Activated CD4-positive, alpha-beta T cell treated with anti-CD3 and anti-CD28 coated beads, Interleukin-2, amount 10 ng/mL, durations not matched to agents 7 days and 5 days (primary cell): ENCODE data around the gene SEPTIN11. TPM values are rescaled to one million over a fixed set of nuclear protein-coding genes. Genes with fewer than 3 reads are reported as not detected.

ENCODE experiments used
- CTCF ChIA-PET: fragments of 350-600 bp; sonication (Branson Sonifier 250); formaldehyde crosslinking; loops from one replicate; lab custom pipeline; 2021; ENCODE audit warnings: antibody characterized with exemption; lab: Charles Lee
- POLR2A ChIA-PET: fragments of 350-600 bp; sonication (Branson Sonifier 250); formaldehyde crosslinking; loops from one replicate; lab custom pipeline; 2021; ENCODE audit warnings: antibody characterized with exemption; lab: Charles Lee
- DNase-seq: peaks from one replicate; pipeline ENCODE4 v3.0.0-alpha.2; 2020
- H3K27ac Mint-ChIP-seq: one replicate; pipeline ENCODE4 v1.8.0; 2021; ENCODE audit warnings: mild to moderate bottlenecking, moderate library complexity, mixed read lengths
- H3K27me3 Mint-ChIP-seq: one replicate; pipeline ENCODE4 v1.8.0; 2021; ENCODE audit warnings: mixed read lengths
- H3K36me3 Mint-ChIP-seq: one replicate; pipeline ENCODE4 v1.8.0; 2021; ENCODE audit warnings: low read depth, mixed read lengths
- H3K4me1 Mint-ChIP-seq: one replicate; pipeline ENCODE4 v1.8.0; 2021; ENCODE audit warnings: mixed read lengths
- H3K4me3 Mint-ChIP-seq: one replicate; pipeline ENCODE4 v1.8.0; 2021; ENCODE audit warnings: mild to moderate bottlenecking, moderate library complexity, mixed read lengths
- H3K9me3 Mint-ChIP-seq: one replicate; pipeline ENCODE4 v1.8.0; 2021; ENCODE audit warnings: mixed read lengths
- total RNA-seq, 2 experiments: library from RNA; stranded (reverse); gene quantifications; one replicate each; pipeline ENCODE4 v1.2.3, GENCODE V29; 2021

SEPTIN11 gene
- total RNA-seq = 10 to 100 TPM; 23.4 to 24.5 TPM

DNA sequence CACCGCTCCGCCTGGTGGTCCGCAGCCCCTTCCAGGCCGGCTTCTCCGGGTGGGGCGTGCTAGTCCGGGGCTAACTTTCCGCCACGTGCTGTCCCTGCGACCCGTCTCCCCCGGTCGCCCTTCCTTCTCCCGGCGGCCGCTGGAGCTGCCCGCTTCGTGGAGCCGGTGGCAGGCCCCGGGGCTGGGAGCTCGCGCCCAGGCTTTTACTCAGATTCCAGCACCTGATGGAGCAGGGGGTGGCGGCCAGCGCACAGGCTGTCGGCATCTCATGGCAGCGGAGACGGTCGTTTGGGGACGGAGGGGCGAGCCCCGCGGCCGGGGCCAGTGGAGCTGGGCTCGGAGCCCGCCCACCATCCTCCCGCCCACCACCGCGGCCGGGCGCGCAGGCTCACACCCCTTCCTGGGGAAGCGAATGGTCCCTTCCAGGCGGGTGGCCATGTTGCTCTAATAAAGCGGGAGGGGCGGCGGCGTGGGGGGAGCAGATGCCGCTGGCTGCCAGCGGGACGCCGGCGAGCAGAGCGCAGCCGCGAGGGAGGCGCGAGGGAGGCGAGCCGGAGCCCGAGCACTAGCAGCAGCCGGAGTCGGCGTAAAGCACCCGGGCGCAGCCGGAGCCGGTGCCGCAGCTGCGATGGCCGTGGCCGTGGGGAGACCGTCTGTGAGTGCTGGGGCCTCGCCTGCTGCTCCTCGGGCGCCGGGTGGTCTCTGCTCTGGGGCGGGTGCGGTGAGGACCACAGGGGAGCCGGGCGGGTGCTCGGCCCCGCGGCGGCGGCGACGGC lies at the start of gene SEPTIN11:
Gene SEPTIN11 (plus strand): TSS at position 477 of the 776 bp plus-strand sequence. CDS start 152 bp downstream, at position 629.
- DNase-seq = peak; percentile 69
- Mint-ChIP-seq H3K4me3 (peak within 1 kb of the TSS; percentile 75), H3K27me3 (peaks cover 55% of the 10 kb centered on the region), H3K27ac (peak within 1 kb of the TSS; percentile 60), H3K4me1 (peaks cover 15% of the 10 kb centered on the region), H3K36me3 (no peaks in the 10 kb centered on the region), H3K9me3 (no peaks in the 10 kb centered on the region)
- CTCF ChIA-PET = interaction anchor here (1.1 kb wide), 1 partner anchor 37 kb away, joined by 3 read pairs; no protein-coding TSS in a partner anchor
- POLR2A ChIA-PET = no interaction called here

DNA sequence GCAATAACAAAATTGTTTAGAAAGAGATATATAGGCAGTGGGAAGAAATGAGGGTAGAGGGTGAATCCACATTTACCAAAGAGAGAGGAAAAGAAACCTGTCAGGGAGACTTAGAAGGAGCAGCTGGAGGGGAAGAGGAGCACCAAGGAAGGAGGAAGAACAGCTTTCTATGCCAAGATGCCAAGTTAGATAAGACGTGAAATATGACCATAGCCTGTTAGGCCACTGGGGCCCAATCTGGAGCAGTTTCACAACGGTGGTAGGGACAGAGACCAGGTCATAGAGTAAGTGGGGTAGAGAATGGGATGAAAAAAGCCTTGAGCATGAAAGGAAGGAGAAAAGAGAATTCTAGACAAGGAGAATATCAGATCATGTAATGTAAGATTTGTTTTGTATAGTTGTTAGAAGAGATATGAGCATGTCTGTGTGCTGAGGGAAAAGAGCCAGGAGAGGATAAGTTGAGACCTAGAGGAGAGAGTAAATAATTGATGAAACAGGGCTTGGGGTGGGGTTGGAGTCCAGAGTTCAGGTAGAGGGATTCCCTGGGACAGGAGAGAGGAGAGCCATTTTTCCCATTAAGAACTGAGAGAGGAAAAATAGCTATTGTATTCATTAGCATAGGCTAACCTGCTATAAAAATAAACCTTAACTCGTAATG lies 47.2 kb upstream of the SEPTIN11 start:
- no peak overlapping the region for H3K27ac Mint-ChIP-seq
- peaks cover 25% of the 10 kb centered on the region for H3K27me3 Mint-ChIP-seq
- ChIA-PET CTCF (no interaction called here), POLR2A (no interaction called here)
- DNase-seq = no peak
- no peak overlapping the region for H3K4me3 Mint-ChIP-seq
- H3K9me3 Mint-ChIP-seq = peaks cover 4% of the 10 kb centered on the region
- H3K36me3 Mint-ChIP-seq = no peaks in the 10 kb centered on the region
- H3K4me1 Mint-ChIP-seq = peaks cover 11% of the 10 kb centered on the region

DNA sequence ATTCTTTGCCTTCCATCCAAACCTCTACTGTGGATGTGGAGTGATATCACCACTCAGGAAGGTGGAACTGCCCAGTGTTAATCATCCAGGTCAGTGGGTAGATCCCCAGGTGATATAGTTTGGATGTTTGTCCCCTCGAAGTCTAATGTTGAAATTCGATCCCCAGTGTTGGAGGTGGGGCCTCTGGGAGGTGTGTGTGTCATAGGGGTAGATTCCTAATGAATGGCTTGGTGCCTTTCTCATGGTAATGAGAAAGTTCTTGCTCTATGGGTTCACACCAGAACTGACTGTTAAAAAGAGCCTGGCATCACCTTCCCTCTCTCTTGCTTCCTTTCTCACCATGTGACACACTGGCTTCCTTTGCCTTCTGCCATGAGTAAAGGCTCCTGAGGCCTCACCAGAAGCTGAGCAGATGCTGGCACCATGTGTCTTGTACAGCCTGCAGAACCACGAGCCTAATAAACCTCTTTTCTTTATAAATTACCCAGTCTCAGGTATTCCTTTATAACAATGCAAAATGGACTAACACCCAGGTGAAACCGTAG lies 44.8 kb upstream of the SEPTIN11 start:
- Mint-ChIP-seq H3K27me3 (peaks cover 16% of the 10 kb centered on the region), H3K27ac (no peak overlapping the region), H3K9me3 (peaks cover 4% of the 10 kb centered on the region), H3K4me3 (no peak overlapping the region), H3K36me3 (no peaks in the 10 kb centered on the region), H3K4me1 (no peaks in the 10 kb centered on the region)
- DNase-seq = no peak
- POLR2A ChIA-PET = no interaction called here
- CTCF ChIA-PET = no interaction called here

DNA sequence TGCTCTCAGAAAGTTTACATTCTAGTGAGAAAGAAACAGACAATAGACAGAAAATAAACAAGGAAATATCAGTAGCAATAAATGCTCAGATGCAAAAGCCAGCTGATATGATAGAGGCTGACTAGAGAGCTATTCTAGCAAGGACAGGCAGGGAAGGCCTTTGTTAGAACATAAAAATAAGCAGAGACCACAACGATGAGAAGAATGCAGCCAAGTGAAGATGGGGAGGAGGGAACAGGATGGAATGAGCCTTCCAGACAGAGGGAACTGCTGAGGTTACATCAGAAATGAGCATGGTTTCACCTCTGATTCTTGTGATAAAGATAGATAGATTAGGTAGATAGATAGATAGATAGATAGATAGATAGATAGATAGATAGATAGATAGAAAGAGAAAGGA lies 44.0 kb upstream of the SEPTIN11 start:
- no peak for DNase-seq
- Mint-ChIP-seq H3K4me1 (no peaks in the 10 kb centered on the region), H3K27me3 (peaks cover 13% of the 10 kb centered on the region), H3K27ac (no peak overlapping the region), H3K9me3 (peaks cover 4% of the 10 kb centered on the region), H3K4me3 (no peak overlapping the region), H3K36me3 (no peaks in the 10 kb centered on the region)
- ChIA-PET POLR2A (no interaction called here), CTCF (no interaction called here)

DNA sequence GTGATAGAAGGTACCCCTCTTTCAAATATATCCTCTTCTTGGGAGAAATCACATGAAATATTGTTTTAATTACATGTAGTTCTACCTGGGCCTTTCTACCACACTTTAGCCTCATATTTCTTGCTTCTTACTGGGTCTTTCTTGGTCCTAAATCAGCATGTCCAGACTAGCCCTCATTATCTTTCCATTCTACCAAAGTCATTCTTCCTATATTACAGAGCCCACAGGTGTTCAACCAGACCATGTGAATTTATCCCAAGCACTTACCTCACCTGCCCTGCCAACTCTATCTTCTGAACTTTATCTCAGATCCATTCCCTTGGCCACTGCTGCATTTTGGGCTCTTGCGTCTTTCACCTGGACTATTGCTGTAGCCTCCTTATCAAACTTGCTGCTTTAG lies 39.8 kb upstream of the SEPTIN11 start:
- Mint-ChIP-seq H3K27ac (no peak overlapping the region), H3K27me3 (peaks cover 15% of the 10 kb centered on the region), H3K4me1 (no peaks in the 10 kb centered on the region), H3K4me3 (no peak overlapping the region), H3K36me3 (no peaks in the 10 kb centered on the region), H3K9me3 (peaks cover 4% of the 10 kb centered on the region)
- DNase-seq = no peak
- CTCF ChIA-PET = interaction anchor here (1.0 kb wide), 1 partner anchor 11 kb away, joined by 3 read pairs; no protein-coding TSS in a partner anchor
- POLR2A ChIA-PET = no interaction called here

DNA sequence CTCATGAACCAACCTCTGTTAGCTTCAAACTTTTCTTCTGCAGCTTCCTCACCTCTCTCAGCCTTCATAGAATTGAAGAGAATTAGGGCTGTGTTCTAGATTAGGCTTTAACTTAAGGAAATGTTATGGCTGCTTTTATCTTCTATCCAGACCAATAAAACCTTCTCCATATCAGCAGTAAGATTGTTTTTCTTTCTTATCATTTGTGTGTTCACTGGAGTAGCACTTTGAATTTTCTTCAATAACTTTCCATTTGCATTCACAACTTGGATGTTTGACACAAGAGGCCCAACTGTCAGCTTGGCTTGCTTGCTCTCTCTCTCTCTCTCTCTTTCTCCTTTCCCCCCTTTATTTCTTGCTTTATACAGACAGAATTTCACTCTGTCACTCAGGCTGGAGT lies 28.8 kb upstream of the SEPTIN11 start:
- CTCF ChIA-PET = no interaction called here

DNA sequence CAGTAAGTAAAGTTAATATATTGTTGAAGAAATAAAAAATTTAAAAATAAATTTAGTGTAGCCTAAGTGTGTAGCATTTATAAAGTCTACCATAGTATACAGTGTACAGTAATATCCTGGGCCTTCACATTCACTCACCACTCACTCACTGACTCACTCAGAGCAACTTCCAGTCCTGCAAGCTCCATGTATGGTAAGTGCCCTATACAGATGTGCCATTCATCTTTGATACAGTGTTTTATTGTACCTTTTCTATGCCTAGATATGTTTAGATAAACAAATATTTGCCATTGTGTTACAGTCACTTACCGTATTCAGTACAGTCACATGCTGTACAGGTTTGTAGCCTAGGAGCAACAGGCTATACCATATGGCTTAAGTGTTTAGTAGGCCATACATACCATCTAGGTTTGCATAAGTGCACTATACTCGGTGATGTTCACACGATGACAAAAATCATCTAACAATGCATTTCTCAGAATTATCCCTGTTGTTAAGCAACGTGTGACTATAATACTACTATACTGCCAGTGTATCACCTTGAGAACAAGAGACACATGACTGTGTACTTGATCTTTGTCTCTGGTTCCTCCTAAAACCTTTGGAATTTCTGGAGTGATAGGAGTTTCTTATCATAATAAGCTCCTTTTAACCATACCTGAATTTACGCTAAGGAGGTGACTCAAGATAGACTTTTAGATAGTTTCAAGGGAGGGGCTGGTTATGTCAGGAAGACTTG lies 25.8 kb upstream of the SEPTIN11 start:
- ChIA-PET POLR2A (no interaction called here), CTCF (interaction anchor here (1.0 kb wide), 1 partner anchor 15 kb away, joined by 5 read pairs; no protein-coding TSS in a partner anchor)
- H3K9me3 Mint-ChIP-seq = no peaks in the 10 kb centered on the region
- no peak overlapping the region for H3K4me3 Mint-ChIP-seq
- H3K27me3 Mint-ChIP-seq = peaks cover 15% of the 10 kb centered on the region
- H3K4me1 Mint-ChIP-seq = no peaks in the 10 kb centered on the region
- no peak overlapping the region for H3K27ac Mint-ChIP-seq
- DNase-seq = no peak
- no peaks in the 10 kb centered on the region for H3K36me3 Mint-ChIP-seq

More for the DNA sequence above, 28.8 kb upstream of the SEPTIN11 start:
- H3K36me3 Mint-ChIP-seq = no peaks in the 10 kb centered on the region
- H3K4me3 Mint-ChIP-seq = no peak overlapping the region
- no peak overlapping the region for H3K27ac Mint-ChIP-seq
- H3K9me3 Mint-ChIP-seq = no peaks in the 10 kb centered on the region
- H3K4me1 Mint-ChIP-seq = no peaks in the 10 kb centered on the region
- POLR2A ChIA-PET = no interaction called here
- no peak for DNase-seq
- peaks cover 15% of the 10 kb centered on the region for H3K27me3 Mint-ChIP-seq

DNA sequence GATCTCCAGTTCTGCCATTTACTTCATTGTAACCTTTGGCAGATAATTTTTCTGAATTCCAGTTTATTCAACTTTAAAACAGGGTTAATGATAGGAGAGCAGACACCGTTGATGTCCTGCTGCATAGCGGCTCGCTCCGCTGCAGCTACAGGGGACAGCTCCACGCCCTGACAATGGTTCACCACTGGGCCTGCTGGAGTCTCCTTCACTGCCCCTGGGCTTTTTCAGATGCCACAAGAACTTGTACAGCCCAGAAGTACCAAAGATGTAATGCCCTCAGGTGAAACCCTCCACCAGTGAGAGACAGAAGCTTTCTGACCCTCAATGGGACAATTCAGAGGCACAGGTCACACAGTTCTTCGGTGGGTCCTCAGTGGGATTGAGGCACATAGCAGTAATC lies 22.7 kb upstream of the SEPTIN11 start:
- ChIA-PET CTCF (no interaction called here), POLR2A (no interaction called here)
- no peak for DNase-seq
- Mint-ChIP-seq H3K27ac (no peak overlapping the region), H3K9me3 (no peaks in the 10 kb centered on the region), H3K36me3 (no peaks in the 10 kb centered on the region), H3K4me1 (no peaks in the 10 kb centered on the region), H3K27me3 (peaks cover 13% of the 10 kb centered on the region), H3K4me3 (no peak overlapping the region)

DNA sequence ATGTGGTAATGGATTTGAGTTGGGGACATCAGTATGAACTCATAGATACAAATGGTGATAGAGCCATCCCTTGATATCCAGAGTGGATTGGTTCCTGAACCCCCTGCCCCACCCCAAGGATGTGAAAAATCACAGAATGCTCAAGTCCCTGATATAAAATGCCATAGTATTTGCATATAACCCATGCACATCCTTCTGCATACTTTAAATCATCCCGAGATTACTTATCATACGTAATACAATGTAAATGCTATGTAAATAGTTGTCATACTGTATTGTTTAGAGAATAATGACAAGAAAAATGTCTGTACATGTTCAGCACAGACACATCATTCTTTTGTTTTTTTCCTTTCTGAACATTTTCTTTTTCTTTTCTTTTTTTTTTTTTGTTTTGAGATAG lies 18.9 kb upstream of the SEPTIN11 start:
- Mint-ChIP-seq H3K4me1 (no peaks in the 10 kb centered on the region), H3K36me3 (no peaks in the 10 kb centered on the region), H3K27me3 (peaks cover 9% of the 10 kb centered on the region), H3K4me3 (no peak overlapping the region), H3K9me3 (no peaks in the 10 kb centered on the region), H3K27ac (no peak overlapping the region)
- ChIA-PET POLR2A (no interaction called here), CTCF (no interaction called here)
- no peak for DNase-seq

DNA sequence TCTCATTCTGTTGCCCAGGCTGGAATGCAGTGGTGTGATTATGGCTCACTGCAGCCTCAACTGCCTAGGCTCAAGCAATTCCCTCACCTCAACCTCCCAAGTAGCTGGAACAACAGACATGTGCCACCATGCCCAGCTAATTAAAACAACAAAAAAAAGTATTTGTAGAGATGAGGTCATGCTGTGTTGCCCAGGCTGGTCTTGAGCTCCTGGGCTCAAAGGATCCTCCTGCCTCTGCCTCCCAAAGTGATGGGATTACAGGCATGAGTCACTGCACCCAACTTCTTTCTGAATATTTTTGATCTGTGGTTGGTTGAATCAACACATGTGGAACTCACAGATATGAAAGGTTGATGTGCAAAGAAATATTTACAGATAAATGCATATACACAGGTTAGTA lies 18.5 kb upstream of the SEPTIN11 start:
- H3K4me1 Mint-ChIP-seq = no peaks in the 10 kb centered on the region
- H3K27ac Mint-ChIP-seq = no peak overlapping the region
- no peaks in the 10 kb centered on the region for H3K9me3 Mint-ChIP-seq
- no peaks in the 10 kb centered on the region for H3K36me3 Mint-ChIP-seq
- no peak for DNase-seq
- H3K27me3 Mint-ChIP-seq = peaks cover 9% of the 10 kb centered on the region
- no peak overlapping the region for H3K4me3 Mint-ChIP-seq
- CTCF ChIA-PET = no interaction called here
- POLR2A ChIA-PET = no interaction called here

DNA sequence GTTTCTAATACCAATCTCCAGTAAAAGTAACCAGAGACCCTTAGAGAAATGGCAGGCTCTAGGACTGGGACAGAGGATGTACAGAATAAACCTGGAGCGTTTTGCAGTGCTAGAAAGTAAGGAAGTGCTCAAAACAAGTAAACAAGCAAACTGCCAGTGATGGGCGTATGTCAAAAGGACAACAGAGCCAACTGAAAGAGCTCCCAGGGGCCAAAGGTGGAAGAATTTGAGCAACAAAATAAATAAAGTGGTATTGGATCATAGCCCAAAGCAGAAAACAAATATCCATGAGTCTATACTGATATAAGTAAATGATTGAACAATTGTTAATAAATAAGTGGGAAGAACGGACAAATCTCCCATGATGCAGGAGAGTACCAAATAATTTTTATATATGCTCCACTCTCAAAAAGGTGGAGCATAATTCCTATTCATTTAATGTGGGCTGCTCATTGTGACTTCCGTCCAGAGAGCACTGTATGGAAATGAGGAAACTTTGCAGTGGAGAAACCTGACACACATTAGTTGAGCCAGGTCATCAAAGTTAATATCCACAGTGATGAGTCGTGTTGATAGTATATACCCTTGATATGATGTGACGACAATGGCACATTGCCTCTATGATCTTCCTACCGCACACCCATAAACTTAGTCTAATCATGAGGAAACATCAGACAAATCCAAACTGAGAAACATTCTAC lies 17.8 kb upstream of the SEPTIN11 start:
- DNase-seq = no peak
- no peaks in the 10 kb centered on the region for H3K36me3 Mint-ChIP-seq
- no peak overlapping the region for H3K4me3 Mint-ChIP-seq
- no peak overlapping the region for H3K27ac Mint-ChIP-seq
- ChIA-PET POLR2A (no interaction called here), CTCF (no interaction called here)
- H3K27me3 Mint-ChIP-seq = peaks cover 9% of the 10 kb centered on the region
- H3K4me1 Mint-ChIP-seq = peaks cover under 1% of the 10 kb centered on the region
- H3K9me3 Mint-ChIP-seq = peaks cover 4% of the 10 kb centered on the region

DNA sequence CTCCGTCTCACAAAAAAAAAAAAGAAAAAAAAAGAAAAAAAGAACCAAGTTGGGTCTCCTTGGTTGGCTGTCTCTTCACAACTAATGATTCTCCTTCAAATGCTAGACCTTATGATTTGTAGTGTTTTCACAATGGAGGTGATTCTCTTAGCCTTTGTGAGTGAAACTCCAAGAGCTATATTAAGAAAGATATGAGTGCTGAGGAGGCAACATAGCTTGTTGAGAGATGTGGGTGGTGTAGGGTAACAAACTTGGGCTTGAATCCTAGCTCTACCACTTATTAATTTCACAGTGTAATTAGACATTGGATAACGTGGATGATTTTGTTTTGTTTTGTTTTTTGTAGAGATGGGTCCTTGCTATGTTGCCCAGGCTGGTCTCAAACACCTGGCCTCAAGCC lies 10.4 kb upstream of the SEPTIN11 start:
- CTCF ChIA-PET = interaction anchor here (0.9 kb wide), 1 partner anchor 15 kb away, joined by 5 read pairs; no protein-coding TSS in a partner anchor
- H3K27me3 Mint-ChIP-seq = peaks cover 30% of the 10 kb centered on the region
- DNase-seq = no peak
- peaks cover 6% of the 10 kb centered on the region for H3K4me1 Mint-ChIP-seq
- no peak overlapping the region for H3K4me3 Mint-ChIP-seq
- POLR2A ChIA-PET = no interaction called here
- no peaks in the 10 kb centered on the region for H3K36me3 Mint-ChIP-seq
- H3K9me3 Mint-ChIP-seq = peaks cover 8% of the 10 kb centered on the region
- no peak overlapping the region for H3K27ac Mint-ChIP-seq
